Mucosa of gallbladder (tissue), 1 donor: ENCODE results near the gene PLXDC1. TPM values are rescaled to one million over a fixed set of nuclear protein-coding genes. Genes with fewer than 3 reads are reported as not detected.

Experiments
- DNase-seq: peaks from one replicate; pipeline ENCODE4 v3.0.0-alpha.2; 2020; ENCODE audit warnings: low spot score
- total RNA-seq: library from RNA; stranded (reverse); gene quantifications from one replicate; pipeline ENCODE4 v1.2.1, GENCODE V29; 2021
- donor health status: DM: no; HTN: no; CAD: no.

Gene PLXDC1
- total RNA-seq, 1 donor from 2014 or later: 21.2 TPM

DNA sequence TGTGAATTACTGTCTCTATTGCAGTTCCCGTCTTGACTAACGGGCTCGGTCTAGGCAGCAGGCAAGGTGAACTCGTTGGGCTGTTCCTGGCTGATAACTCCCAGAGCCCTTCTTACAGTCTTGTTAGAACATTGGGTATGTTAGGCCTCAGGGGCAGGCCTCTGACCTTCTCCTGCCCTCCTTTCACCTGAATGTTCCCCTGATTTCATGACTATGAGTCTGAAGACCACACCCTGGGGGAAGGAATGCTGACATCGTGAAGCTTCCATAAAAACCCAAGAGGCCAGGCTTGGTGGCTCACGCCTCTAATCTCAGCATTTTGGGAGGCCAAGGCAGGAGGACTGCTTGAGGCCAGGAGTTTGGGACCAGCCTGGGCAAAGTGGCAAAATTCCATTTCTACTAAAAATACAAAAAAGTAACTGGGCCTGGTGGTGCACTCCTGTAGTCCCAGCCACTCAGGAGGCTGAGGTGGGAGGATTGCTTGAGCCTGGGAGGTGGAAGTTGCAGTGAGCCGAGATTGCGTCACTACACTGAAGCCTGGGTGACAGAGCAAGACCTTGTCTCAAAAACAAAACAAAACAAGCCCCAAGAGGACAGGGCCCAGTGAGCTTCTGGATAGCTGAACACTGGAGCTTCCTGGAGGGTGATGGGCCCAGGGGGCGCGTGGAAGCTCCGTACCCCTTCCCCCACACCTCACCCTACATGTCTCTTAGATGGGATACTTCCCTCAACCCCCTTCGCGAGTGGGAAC lies 136.5 kb downstream of the PLXDC1 start:
- DNase-seq: no peak

DNA sequence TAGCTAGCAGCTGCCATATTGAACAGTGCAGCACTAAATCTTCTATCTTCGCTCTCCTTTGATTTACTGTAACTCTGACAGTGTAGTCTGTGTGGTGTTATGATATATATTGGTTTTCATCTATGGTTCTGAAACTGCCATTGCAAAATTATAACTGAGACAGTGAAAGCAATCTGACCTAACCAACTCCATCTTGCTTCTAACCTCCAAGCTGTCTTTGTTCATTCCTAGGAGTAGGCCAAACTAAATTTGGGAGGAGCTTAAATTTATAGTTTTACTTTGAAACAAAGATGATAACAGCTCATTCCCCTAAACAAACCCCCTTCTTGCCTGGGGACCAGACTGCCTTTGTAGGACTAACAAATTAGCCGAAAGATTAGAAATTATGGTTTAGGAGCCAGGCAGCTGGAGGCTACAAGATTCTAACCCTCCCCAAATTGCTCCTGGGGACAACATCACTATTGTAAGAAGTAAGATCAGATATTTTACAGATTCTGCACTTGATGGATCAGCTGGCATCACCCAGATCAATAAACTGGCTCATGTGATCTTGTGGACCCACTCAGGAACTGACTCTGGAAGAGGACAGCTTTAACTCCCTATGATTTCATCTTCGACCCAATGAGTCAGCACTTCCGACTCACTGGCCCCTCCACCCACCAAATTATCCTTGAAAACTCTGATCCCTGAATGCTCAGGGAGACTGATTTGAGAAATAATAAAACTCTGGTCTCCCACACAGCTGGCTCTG lies 137.2 kb downstream of the PLXDC1 start:
- DNase-seq: no peak

Other genes starting within 250 kb of the PLXDC1 start
- gene FBXO47, start 184.2 kb downstream of the PLXDC1 start, total RNA-seq: not detected
- not detected for gene ARL5C, start 14.5 kb upstream of the PLXDC1 start, total RNA-seq
- gene CACNB1, start 46.0 kb upstream of the PLXDC1 start, total RNA-seq: 6.4 TPM
- 1,121 TPM for gene RPL19, start 48.6 kb upstream of the PLXDC1 start, total RNA-seq
- 1.3 TPM for gene STAC2, start 74.3 kb upstream of the PLXDC1 start, total RNA-seq
- 31.8 TPM for gene FBXL20, start 250.0 kb upstream of the PLXDC1 start, total RNA-seq